HEK293 (cell line): ENCODE results near the gene TOR1A.
A peak's percentile ranks its signal among the peaks of the same experiment; 100 is the strongest.

Source experiments
- CTCF ChIA-PET: fragments of 350-600 bp; formaldehyde crosslinking; extraction: SDS; loops from one replicate; lab custom pipeline; 2021; ENCODE audit warnings: antibody characterized with exemption; lab: Yijun Ruan, JAX
- POLR2A ChIA-PET: fragments of 300-600 bp; formaldehyde crosslinking; extraction: SDS; loops from one replicate; lab custom pipeline; 2020; ENCODE audit warnings: antibody characterized with exemption, inconsistent platforms; lab: Yijun Ruan, JAX
- H3K27ac ChIP-seq: fragments of 200-500 bp; sonication (Bioruptor generic); 2 replicates; pipeline ENCODE4 v1.5.1; 2014; ENCODE audit warnings: low read depth, low read length, control low read depth, inconsistent platforms; ENCODE audit errors: extremely low read depth
- H3K36me3 ChIP-seq, 2 experiments: fragments of 200-500 bp in 1 of 2; sonication (Bioruptor generic) in 1 of 2; 1 replicate in 1 of 2; 2 replicates in 1 of 2; pipeline ENCODE4 v1.5.1; 2014 to 2017; ENCODE audit warnings: inconsistent platforms in 2 of 2, low read length in 2 of 2; ENCODE audit not compliant: control insufficient read depth in 2 of 2, insufficient read depth in 1 of 2
- H3K4me1 ChIP-seq: fragments of 200-500 bp; sonication (Bioruptor generic); 2 replicates; pipeline ENCODE4 v1.5.1; 2014; ENCODE audit warnings: mild to moderate bottlenecking, low read length, inconsistent platforms; ENCODE audit not compliant: control insufficient read depth, insufficient read depth
- H3K4me3 ChIP-seq: 2 replicates; pipeline ENCODE4 v1.5.1; 2011; ENCODE audit warnings: low read depth, mild to moderate bottlenecking, control low read depth, low read length, moderate library complexity
- H3K9me3 ChIP-seq: fragments of 200-500 bp; sonication (Bioruptor generic); 2 replicates; pipeline ENCODE4 v1.5.1; 2014; ENCODE audit warnings: low read depth, low read length, inconsistent platforms; ENCODE audit not compliant: control insufficient read depth, insufficient read depth
- GLIS2 ChIP-seq: fragments of 450-650 bp; formaldehyde crosslinking; IDR thresholded peaks from 2 replicates; pipeline ENCODE4 v1.5.1; 2016; ENCODE audit warnings: missing biosample characterization, missing genetic modification characterization
- MEIS1 ChIP-seq: sonication (generic); formaldehyde crosslinking; IDR thresholded peaks from 2 replicates; pipeline ENCODE4 v1.8.1; 2022; ENCODE audit warnings: missing genetic modification reagents, mild to moderate bottlenecking, borderline replicate concordance
- MYNN ChIP-seq: fragments of 450-650 bp; formaldehyde crosslinking; IDR thresholded peaks from 2 replicates; pipeline ENCODE4 v1.5.1; 2016; ENCODE audit warnings: missing biosample characterization, missing genetic modification characterization, borderline replicate concordance
- RBAK ChIP-seq: fragments of 450-650 bp; formaldehyde crosslinking; IDR thresholded peaks from 2 replicates; pipeline ENCODE4 v1.5.1; 2016; ENCODE audit warnings: missing biosample characterization, missing genetic modification characterization
- SCRT2 ChIP-seq: fragments of 450-650 bp; formaldehyde crosslinking; IDR thresholded peaks from 2 replicates; pipeline ENCODE4 v1.5.1; 2016; ENCODE audit warnings: missing biosample characterization, missing genetic modification characterization
- YY1 ChIP-seq: fragments of 450-650 bp; formaldehyde crosslinking; IDR thresholded peaks from 2 replicates; pipeline ENCODE4 v1.5.1; 2018; ENCODE audit warnings: missing biosample characterization, missing genetic modification characterization
- ZFHX2 ChIP-seq: fragments of 450-650 bp; formaldehyde crosslinking; conservative IDR thresholded peaks from 2 replicates; pipeline ENCODE4 v1.5.1; 2016; ENCODE audit warnings: missing biosample characterization, missing genetic modification characterization
- ZIC2 ChIP-seq: fragments of 450-650 bp; formaldehyde crosslinking; IDR thresholded peaks from 2 replicates; pipeline ENCODE4 v1.5.1; 2016; ENCODE audit warnings: missing biosample characterization, missing genetic modification characterization
- ZNF112 ChIP-seq: fragments of 450-650 bp; formaldehyde crosslinking; IDR thresholded peaks from 2 replicates; pipeline ENCODE4 v1.5.0; 2017; ENCODE audit warnings: missing biosample characterization, missing genetic modification characterization
- ZNF121 ChIP-seq: fragments of 450-650 bp; formaldehyde crosslinking; IDR thresholded peaks from 2 replicates; pipeline ENCODE4 v1.5.1; 2016; ENCODE audit warnings: missing biosample characterization, missing genetic modification characterization
- ZNF132 ChIP-seq: fragments of 450-650 bp; formaldehyde crosslinking; IDR thresholded peaks from 2 replicates; pipeline ENCODE4 v1.5.1; 2017; ENCODE audit warnings: missing biosample characterization, missing genetic modification characterization, borderline replicate concordance
- ZNF169 ChIP-seq: fragments of 450-650 bp; formaldehyde crosslinking; IDR thresholded peaks from 2 replicates; pipeline ENCODE4 v1.5.1; 2016; ENCODE audit warnings: missing biosample characterization, missing genetic modification characterization
- ZNF202 ChIP-seq: fragments of 450-650 bp; formaldehyde crosslinking; IDR thresholded peaks from 2 replicates; pipeline ENCODE4 v1.5.1; 2016; ENCODE audit warnings: missing biosample characterization, missing genetic modification characterization, borderline replicate concordance
- ZNF426 ChIP-seq: fragments of 450-650 bp; formaldehyde crosslinking; IDR thresholded peaks from 2 replicates; pipeline ENCODE4 v1.5.1; 2017; ENCODE audit warnings: missing biosample characterization, missing genetic modification characterization, mild to moderate bottlenecking, inconsistent platforms, moderate library complexity
- ZNF585B ChIP-seq: fragments of 450-650 bp; formaldehyde crosslinking; IDR thresholded peaks from 2 replicates; pipeline ENCODE4 v1.5.1; 2016; ENCODE audit warnings: missing biosample characterization, missing genetic modification characterization
- ZNF664 ChIP-seq: fragments of 450-650 bp; formaldehyde crosslinking; IDR thresholded peaks from 2 replicates; pipeline ENCODE4 v1.5.1; 2016; ENCODE audit warnings: missing biosample characterization, missing genetic modification characterization
- ZNF670 ChIP-seq: fragments of 450-650 bp; formaldehyde crosslinking; IDR thresholded peaks from 2 replicates; pipeline ENCODE4 v1.5.1; 2016; ENCODE audit warnings: missing biosample characterization, missing genetic modification characterization, low read depth
- ZNF701 ChIP-seq: fragments of 450-650 bp; formaldehyde crosslinking; IDR thresholded peaks from 2 replicates; pipeline ENCODE4 v1.5.1; 2016; ENCODE audit warnings: missing biosample characterization, missing genetic modification characterization
- ZNF747 ChIP-seq: fragments of 450-650 bp; formaldehyde crosslinking; IDR thresholded peaks from 2 replicates; pipeline ENCODE4 v1.5.1; 2016; ENCODE audit warnings: missing biosample characterization, missing genetic modification characterization
- TF ChIP-seq, protein P1 (sequence below): fragments of 450-650 bp; formaldehyde crosslinking; IDR thresholded peaks from 2 replicates; pipeline ENCODE4 v1.5.1; 2016; ENCODE audit warnings: missing biosample characterization, missing genetic modification characterization
- TF ChIP-seq, protein P2 (sequence below): fragments of 450-650 bp; formaldehyde crosslinking; IDR thresholded peaks from 2 replicates; pipeline ENCODE4 v1.5.1; 2017; ENCODE audit warnings: missing biosample characterization, missing genetic modification characterization
- TF ChIP-seq, protein P3 (sequence below): fragments of 450-650 bp; formaldehyde crosslinking; IDR thresholded peaks from 2 replicates; pipeline ENCODE4 v1.5.1; 2017; ENCODE audit warnings: missing biosample characterization, missing genetic modification characterization

The TOR1A gene

DNA sequence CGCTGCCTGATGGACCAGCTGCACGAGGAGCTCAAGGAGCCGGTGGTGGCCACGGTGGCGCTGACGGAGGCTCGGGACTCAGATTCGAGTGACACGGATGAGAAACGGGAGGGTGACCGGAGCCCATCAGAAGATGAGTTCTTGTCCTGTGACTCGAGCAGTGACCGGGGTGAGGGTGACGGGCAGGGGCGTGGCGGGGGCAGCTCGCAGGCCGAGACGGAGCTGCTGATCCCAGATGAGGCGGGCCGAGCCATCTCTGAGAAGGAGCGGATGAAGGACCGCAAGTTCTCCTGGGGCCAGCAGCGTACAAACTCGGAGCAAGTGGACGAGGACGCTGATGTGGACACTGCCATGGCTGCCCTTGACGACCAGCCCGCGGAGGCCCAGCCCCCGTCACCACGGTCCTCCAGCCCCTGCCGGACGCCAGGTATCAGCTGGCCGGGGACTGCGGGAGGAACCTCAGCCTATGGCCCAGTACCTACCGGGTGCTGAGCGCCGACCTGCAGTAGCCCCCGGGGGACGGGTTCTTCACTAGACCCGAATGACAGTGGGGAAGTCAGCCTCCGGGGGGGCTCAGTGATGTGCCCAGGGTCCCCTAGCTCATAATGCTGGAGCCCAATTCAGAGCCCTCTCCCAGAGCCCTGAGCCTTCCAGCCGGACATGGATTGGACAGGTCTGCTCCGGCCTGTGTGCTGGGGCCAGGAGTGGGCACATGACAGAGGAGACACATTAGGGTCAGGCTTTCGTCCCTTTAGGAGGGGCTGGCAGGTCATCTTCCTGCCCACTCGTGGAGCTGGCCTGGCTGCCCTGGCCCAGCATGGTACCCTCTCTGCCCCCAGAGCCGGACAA, 44.3 kb upstream of the TOR1A start:
- ChIA-PET POLR2A (interaction anchor here (1.1 kb wide), 1 partner anchor 17 kb away, joined by 3 read pairs; no protein-coding TSS in a partner anchor), CTCF (interaction anchor here (0.6 to 1.5 kb wide), 3 partner anchors 15 to 55 kb away, joined by 3 read pairs; no protein-coding TSS in a partner anchor)
- H3K27ac ChIP-seq: no peak overlapping the region
- H3K9me3 ChIP-seq: no peaks in the 10 kb centered on the region
- H3K36me3 ChIP-seq: peaks cover 0 to 16% of the 10 kb centered on the region in 2 experiments; a peak in 2 of 3 replicates
- TF ChIP-seq ZNF426 (tag by site-specific recombination) (no peak), RBAK (tag by site-specific recombination) (no peak), ZNF112 (tag by site-specific recombination) (no peak), ZNF664 (tag by site-specific recombination) (no peak), ZNF121 (tag by site-specific recombination) (no peak), ZNF701 (tag by site-specific recombination) (no peak), ZNF169 (tag by site-specific recombination) (no peak), ZNF132 (tag by site-specific recombination) (no peak), ZNF585B (tag by site-specific recombination) (no peak), ZNF747 (tag by site-specific recombination) (no peak), ZNF670 (tag by site-specific recombination) (no peak), SCRT2 (tag by site-specific recombination) (no peak), MEIS1 (no peak), MYNN (no peak), ZFHX2 (tag by site-specific recombination) (no peak), YY1 (tag by site-specific recombination) (no peak)
- TF ChIP-seq, protein P1, sequence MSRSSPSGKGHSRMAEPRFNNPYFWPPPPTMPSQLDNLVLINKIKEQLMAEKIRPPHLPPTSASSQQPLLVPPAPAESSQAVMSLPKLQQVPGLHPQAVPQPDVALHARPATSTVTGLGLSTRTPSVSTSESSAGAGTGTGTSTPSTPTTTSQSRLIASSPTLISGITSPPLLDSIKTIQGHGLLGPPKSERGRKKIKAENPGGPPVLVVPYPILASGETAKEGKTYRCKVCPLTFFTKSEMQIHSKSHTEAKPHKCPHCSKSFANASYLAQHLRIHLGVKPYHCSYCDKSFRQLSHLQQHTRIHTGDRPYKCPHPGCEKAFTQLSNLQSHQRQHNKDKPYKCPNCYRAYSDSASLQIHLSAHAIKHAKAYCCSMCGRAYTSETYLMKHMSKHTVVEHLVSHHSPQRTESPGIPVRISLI (tag by site-specific recombination): no peak
- TF ChIP-seq, protein P2, sequence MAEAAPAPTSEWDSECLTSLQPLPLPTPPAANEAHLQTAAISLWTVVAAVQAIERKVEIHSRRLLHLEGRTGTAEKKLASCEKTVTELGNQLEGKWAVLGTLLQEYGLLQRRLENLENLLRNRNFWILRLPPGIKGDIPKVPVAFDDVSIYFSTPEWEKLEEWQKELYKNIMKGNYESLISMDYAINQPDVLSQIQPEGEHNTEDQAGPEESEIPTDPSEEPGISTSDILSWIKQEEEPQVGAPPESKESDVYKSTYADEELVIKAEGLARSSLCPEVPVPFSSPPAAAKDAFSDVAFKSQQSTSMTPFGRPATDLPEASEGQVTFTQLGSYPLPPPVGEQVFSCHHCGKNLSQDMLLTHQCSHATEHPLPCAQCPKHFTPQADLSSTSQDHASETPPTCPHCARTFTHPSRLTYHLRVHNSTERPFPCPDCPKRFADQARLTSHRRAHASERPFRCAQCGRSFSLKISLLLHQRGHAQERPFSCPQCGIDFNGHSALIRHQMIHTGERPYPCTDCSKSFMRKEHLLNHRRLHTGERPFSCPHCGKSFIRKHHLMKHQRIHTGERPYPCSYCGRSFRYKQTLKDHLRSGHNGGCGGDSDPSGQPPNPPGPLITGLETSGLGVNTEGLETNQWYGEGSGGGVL (tag by site-specific recombination): no peak
- H3K4me1 ChIP-seq: no peaks in the 10 kb centered on the region
- no peak overlapping the region for H3K4me3 ChIP-seq

DNA sequence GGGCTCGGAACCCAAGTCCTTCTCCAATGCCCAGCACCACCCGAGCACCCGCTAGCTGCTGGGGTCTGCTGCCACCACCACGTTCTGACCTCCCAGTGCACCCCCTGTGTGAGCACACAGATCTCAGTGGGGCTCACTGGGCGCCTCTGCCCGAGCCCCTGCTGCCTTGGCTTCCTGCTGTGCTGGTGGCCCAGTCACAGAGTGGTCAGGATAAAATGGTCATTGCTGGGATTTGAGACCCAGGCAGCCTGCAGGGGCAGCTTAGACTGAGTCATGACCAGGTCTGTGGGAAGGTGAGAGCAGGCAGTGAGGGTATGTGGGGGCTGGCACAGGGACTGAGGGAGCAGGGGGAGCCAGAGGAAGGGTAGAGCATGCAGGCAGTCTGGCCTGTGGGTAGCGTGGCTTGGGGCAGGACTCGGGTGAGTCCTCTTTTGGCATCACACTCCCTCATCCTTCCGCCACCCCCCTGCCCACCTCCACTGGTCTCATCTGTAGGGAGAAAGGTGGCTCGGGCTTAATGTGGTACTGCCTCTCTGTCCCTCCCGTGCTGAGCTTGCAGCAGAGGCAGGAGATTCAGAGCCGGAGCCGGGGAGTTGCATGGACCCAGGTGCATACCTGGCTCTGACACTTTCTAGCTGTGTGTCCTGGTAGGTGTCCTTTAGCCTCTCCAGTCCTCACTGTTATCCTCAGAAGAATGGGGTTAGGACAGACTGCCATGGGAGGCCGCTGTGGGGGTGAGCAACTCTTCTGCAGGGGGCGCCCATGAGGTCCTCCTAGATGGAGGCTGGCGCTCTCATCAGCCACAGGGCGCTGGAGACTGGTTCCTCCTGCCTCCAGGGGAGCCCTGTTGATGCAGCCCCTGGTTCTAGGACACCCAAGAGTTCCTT, 43.4 kb upstream of the TOR1A start:
- no peak for TF ChIP-seq ZNF670 (tag by site-specific recombination)
- TF ChIP-seq, protein P3, sequence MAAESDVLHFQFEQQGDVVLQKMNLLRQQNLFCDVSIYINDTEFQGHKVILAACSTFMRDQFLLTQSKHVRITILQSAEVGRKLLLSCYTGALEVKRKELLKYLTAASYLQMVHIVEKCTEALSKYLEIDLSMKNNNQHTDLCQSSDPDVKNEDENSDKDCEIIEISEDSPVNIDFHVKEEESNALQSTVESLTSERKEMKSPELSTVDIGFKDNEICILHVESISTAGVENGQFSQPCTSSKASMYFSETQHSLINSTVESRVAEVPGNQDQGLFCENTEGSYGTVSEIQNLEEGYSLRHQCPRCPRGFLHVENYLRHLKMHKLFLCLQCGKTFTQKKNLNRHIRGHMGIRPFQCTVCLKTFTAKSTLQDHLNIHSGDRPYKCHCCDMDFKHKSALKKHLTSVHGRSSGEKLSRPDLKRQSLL (tag by site-specific recombination): peak; percentile 37; the same call in 1 of the 2 replicates
- peak; percentile 78 for TF ChIP-seq ZIC2 (tag by site-specific recombination)
- TF ChIP-seq ZNF202 (tag by site-specific recombination): no peak
- TF ChIP-seq, protein P2 (tag by site-specific recombination): no peak
- peak; percentile 26 for TF ChIP-seq GLIS2 (tag by site-specific recombination)
- CTCF ChIA-PET: interaction anchor here (1.0 to 1.5 kb wide), 2 partner anchors 14 to 20 kb away, joined by 3 read pairs; no protein-coding TSS in a partner anchor
- Histone ChIP-seq H3K4me3 (no peak overlapping the region), H3K36me3 (peaks cover 0 to 16% of the 10 kb centered on the region in 2 experiments; a peak in 2 of 3 replicates), H3K27ac (no peak overlapping the region), H3K9me3 (no peaks in the 10 kb centered on the region), H3K4me1 (no peaks in the 10 kb centered on the region)
- POLR2A ChIA-PET: no interaction called here
